Omental fat pad (tissue), 4 donors: ENCODE data around the gene AMPD3. TPM values are rescaled to one million over a fixed set of nuclear protein-coding genes. Genes with fewer than 3 reads are reported as not detected.

ENCODE experiments used
- ATAC-seq: fragments of 150-250 bp; one replicate; pipeline ENCODE4 v1.9.1; 2016; ENCODE audit warnings: mild to moderate bottlenecking, moderate library complexity; ENCODE audit not compliant: low FRiP score
- DNase-seq: peaks from one replicate; pipeline ENCODE4 v3.0.0-alpha.2; 2019; ENCODE audit warnings: low spot score
- CTCF ChIP-seq, 3 donors: fragments of 450-650 bp; IDR thresholded peaks; one replicate each; pipeline ENCODE4 v1.5.1; 2016 to 2017; ENCODE audit warnings: antibody characterized with exemption in 3 of 3, mild to moderate bottlenecking in 3 of 3, moderate library complexity in 2 of 3
- total RNA-seq, 4 donors: library from RNA; depleted of rRNA; stranded (reverse); fragments of >200 nt; gene quantifications; one replicate each; pipeline ENCODE4 v1.1.0, GENCODE V29; 2016

AMPD3 gene
- total RNA-seq, 4 donors from 2014 or later, result 4.4 to 43.3 (median 9.9) TPM

DNA sequence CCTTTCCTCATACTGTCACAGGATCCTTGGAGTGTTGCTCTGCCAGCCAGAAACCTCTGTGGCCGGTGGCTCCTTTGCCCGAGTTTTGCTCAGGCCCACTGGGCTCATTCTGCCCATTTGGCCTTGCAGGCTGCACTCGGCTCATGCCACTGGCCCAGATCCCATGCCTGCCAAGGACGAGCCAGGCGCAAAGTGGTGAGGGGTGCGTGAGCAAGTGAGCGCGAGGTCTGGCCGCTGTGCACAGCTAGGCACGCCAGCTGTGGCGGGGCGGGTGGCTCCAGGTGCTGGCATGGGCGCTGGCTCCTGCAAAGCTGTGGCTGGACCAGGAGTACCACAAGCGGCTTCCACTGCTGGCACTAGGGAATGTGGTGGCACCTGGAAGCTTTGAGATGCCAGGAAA lies 88.7 kb downstream of the AMPD3 start:
- ATAC-seq, result no peak
- no peak for DNase-seq
- TF ChIP-seq CTCF (IDR thresholded peaks at IDR 0.05), result no peak

GRCh38 chr11:10544491-10545465 lies 89.7 kb downstream of the AMPD3 start:
- no peak for TF ChIP-seq CTCF (IDR thresholded peaks at IDR 0.05)
- ATAC-seq, result no peak
- no peak for DNase-seq

DNA sequence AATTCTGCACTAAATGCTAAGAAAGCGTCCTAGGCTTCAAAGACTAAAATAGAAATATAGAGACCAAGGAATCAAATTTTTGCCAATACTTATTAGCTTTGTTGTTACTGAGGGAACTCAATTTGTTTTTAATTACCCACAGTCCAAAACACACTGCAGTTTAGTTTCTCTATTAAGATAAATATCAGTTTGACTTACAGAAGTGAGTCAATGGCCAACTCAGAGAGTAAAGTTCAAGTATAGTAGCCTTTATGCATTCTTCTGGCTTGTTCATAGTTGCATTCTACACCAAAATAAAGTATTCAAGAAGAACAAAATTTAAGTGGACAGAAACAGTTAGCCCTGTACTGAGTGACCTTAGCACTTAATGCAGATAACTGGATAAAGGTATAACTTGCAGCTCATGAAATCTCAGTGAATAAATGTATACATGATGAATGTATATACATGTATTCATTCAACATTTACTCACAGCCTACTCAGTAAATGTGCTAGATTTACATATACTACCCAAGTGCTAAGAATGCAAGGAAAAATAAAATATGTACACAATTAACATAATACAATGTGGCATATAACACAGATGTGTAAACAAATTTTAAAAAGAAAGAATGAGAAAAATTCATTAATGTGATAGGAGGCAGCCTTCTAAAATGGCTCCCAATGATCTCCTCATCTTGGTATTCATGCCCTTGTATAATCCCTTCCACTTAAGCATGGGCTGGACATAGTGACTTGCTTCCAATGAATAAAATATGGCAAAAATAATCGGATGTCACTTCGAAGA lies 95.6 kb downstream of the AMPD3 start:
- ATAC-seq (no peak), DNase-seq (no peak)
- no peak for TF ChIP-seq CTCF (IDR thresholded peaks at IDR 0.05)

DNA sequence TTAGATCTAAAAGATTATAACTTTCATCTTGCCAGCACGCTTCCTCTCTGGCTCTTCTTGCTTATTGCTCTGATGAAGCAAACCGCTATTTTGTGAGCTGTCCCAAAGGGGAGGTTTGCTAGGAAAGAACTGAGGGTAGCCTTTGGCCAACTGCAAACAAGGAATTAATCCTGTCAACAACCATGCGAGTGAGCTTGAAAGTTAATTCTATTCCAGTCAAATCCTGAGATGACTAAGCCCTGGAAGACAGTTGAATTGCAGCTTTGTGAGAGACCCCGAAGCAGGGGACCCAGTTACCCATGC lies 96.2 kb downstream of the AMPD3 start:
- ATAC-seq (no peak), DNase-seq (no peak)
- TF ChIP-seq CTCF (IDR thresholded peaks at IDR 0.05), result no peak

GRCh38 chr11:10551845-10552352 lies 96.8 kb downstream of the AMPD3 start:
- no peak for TF ChIP-seq CTCF (IDR thresholded peaks at IDR 0.05)
- ATAC-seq (no peak), DNase-seq (no peak)

GRCh38 chr11:10556590-10556989 lies 101.5 kb downstream of the AMPD3 start:
- no peak for DNase-seq
- TF ChIP-seq CTCF (IDR thresholded peaks at IDR 0.05), result no peak

More at GRCh38 chr11:10556590-10556989, 101.5 kb downstream of the AMPD3 start:
- no peak for ATAC-seq

Other genes with a start within 250 kb of the AMPD3 start
- 100 to 1,000 TPM in 1 of 4 donors, 10 to 100 TPM in 3; 53.8 to 125 (median 76.4) TPM for gene SBF2, start 161.0 kb upstream of the AMPD3 start, total RNA-seq
- 1,000 to 10,000 TPM in 1 of 4 donors, 100 to 1,000 TPM in 3; 233 to 1,099 (median 623) TPM for gene ADM, start 150.2 kb upstream of the AMPD3 start, total RNA-seq
- 10 to 100 TPM; 20.0 to 35.8 (median 26.5) TPM for gene RNF141, start 85.9 kb downstream of the AMPD3 start, total RNA-seq
- gene LYVE1, start 113.4 kb downstream of the AMPD3 start, total RNA-seq, result 100 to 1,000 TPM; 106 to 359 (median 275) TPM
- gene IRAG1, start 238.5 kb downstream of the AMPD3 start, total RNA-seq, result 10 to 100 TPM in 2 of 4 donors, 1 to 10 TPM in 2; 3.3 to 32.3 (median 7.7) TPM